ENCODE results near the gene C15orf40.

Gene C15orf40

GRCh38 chr15:82950746-82951370 lies 60.6 kb downstream of the C15orf40 start:
- no peak for DNase-seq (ENCODE audit: low read depth)

DNA sequence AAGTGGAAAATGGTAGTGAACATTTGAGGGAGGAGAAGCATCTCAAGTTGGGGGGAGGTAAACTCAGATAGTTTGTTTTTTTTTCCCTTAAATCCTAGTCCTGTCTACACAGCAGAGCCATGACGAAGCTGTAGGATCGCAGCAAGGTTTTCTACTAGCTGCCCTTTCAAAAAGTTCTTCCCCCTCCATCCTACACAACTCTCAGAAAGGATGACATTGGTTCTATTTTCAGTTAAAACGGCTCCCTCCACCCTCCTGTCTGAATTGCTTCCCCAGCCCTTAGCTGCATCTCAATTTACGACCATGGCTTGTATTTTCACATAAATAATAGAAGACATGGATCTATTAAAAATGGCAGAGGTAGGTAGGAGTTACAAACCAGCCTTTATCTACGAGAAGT lies 61.1 kb downstream of the C15orf40 start:
- no peak overlapping the region for H3K4me3 ChIP-seq (ENCODE audit: control insufficient read depth, low read depth, low read length)
- TF ChIP-seq, protein P1, sequence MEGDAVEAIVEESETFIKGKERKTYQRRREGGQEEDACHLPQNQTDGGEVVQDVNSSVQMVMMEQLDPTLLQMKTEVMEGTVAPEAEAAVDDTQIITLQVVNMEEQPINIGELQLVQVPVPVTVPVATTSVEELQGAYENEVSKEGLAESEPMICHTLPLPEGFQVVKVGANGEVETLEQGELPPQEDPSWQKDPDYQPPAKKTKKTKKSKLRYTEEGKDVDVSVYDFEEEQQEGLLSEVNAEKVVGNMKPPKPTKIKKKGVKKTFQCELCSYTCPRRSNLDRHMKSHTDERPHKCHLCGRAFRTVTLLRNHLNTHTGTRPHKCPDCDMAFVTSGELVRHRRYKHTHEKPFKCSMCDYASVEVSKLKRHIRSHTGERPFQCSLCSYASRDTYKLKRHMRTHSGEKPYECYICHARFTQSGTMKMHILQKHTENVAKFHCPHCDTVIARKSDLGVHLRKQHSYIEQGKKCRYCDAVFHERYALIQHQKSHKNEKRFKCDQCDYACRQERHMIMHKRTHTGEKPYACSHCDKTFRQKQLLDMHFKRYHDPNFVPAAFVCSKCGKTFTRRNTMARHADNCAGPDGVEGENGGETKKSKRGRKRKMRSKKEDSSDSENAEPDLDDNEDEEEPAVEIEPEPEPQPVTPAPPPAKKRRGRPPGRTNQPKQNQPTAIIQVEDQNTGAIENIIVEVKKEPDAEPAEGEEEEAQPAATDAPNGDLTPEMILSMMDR (IDR thresholded peaks at IDR 0.05; ENCODE audit: control insufficient read depth, insufficient read depth, low read depth, low read length, missing control alignments): no peak
- DNase-seq (ENCODE audit: low read depth): no peak

More at GRCh38 chr15:82950746-82951370, 60.6 kb downstream of the C15orf40 start:
- TF ChIP-seq, protein P1 (IDR thresholded peaks at IDR 0.05; ENCODE audit: control insufficient read depth, insufficient read depth, low read depth, low read length, missing control alignments): no peak
- H3K4me3 ChIP-seq (ENCODE audit: control insufficient read depth, low read depth, low read length): no peak overlapping the region

GRCh38 chr15:82946155-82946701 lies 65.2 kb downstream of the C15orf40 start:
- TF ChIP-seq, protein P1 (IDR thresholded peaks at IDR 0.05; ENCODE audit: control insufficient read depth, insufficient read depth, low read depth, low read length, missing control alignments): no peak
- no peak for DNase-seq (ENCODE audit: low read depth)
- no peak overlapping the region for H3K4me3 ChIP-seq (ENCODE audit: control insufficient read depth, low read depth, low read length)

DNA sequence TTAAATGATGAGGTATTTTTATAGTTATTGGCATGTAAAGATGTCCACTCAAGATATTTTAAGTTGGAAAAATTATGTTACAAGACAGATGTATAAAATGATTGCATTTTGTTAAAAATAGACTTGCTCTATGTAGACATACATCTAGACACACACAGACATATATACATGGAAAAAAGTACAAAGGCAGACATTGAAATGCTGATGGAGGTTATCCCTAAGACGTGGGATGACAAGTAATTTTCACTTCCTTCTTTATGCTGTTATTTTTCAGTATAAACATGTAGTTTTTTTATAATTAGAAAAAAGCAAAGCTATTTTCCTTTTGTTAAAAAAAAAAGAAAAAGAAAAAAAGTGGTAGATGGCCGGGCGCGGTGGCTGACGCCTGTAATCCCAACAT lies 66.1 kb downstream of the C15orf40 start:
- DNase-seq (ENCODE audit: low read depth): no peak
- TF ChIP-seq, protein P1 (IDR thresholded peaks at IDR 0.05; ENCODE audit: control insufficient read depth, insufficient read depth, low read depth, low read length, missing control alignments): no peak
- H3K4me3 ChIP-seq (ENCODE audit: control insufficient read depth, low read depth, low read length): no peak overlapping the region

- no peak for DNase-seq (ENCODE audit: low read depth)
- H3K4me3 ChIP-seq (ENCODE audit: control insufficient read depth, low read depth, low read length): no peak overlapping the region
- TF ChIP-seq, protein P1 (IDR thresholded peaks at IDR 0.05; ENCODE audit: control insufficient read depth, insufficient read depth, low read depth, low read length, missing control alignments): no peak
Observed at GRCh38 chr15:82944821-82945220, 66.6 kb downstream of the C15orf40 start.

DNA sequence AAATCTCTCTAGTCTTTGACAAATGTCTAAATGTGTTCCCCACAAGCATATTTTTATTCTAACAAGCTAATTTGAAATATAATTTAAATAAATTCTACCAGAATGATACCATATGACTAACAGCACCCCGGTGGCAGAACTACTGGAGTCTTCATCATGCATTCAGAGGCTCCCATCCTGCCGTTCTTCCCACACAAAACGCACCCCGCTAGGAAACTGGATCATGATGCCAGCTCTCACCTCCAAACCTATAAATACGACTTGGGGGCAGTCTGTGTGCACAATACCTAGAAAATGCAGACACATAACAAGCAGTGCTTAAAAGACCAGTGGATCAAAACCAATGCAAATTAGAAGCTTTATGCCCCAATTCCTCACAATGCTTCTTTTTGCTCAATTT lies 67.4 kb downstream of the C15orf40 start:
- TF ChIP-seq, protein P1 (IDR thresholded peaks at IDR 0.05; ENCODE audit: control insufficient read depth, insufficient read depth, low read depth, low read length, missing control alignments): no peak
- H3K4me3 ChIP-seq (ENCODE audit: control insufficient read depth, low read depth, low read length): no peak overlapping the region
- no peak for DNase-seq (ENCODE audit: low read depth)

All from AG09309 (cell line).